ENCODE measurements around the gene FNBP1.
"Not testable (repeated sequence)": the region's sequence is repeated elsewhere in the genome, so short reads cannot be mapped to it uniquely, and the experiment has no call there.

Gene FNBP1

GRCh38 chr9:129910628-129911567, 132.1 kb downstream of the FNBP1 start:
- DNase-seq: no peak

- no peak for DNase-seq
These were observed 133.1 kb downstream of the FNBP1 start for GRCh38 chr9:129909851-129910250.

- DNase-seq: no peak
These were observed 134.1 kb downstream of the FNBP1 start for GRCh38 chr9:129908906-129909305.

- no peak for DNase-seq
These were observed 135.8 kb downstream of the FNBP1 start for GRCh38 chr9:129907201-129907600.

- DNase-seq: no peak
These were observed 136.7 kb downstream of the FNBP1 start for GRCh38 chr9:129906298-129906697.

- no peak for DNase-seq
These were observed 138.3 kb downstream of the FNBP1 start for GRCh38 chr9:129904734-129905133.

- DNase-seq: no peak
These were observed 140.3 kb downstream of the FNBP1 start for GRCh38 chr9:129902740-129903134.

GRCh38 chr9:129901993-129902739, 140.8 kb downstream of the FNBP1 start:
- no peak for DNase-seq

- no peak for DNase-seq
These were observed 142.5 kb downstream of the FNBP1 start for GRCh38 chr9:129900263-129901027.

GRCh38 chr9:129899620-129900019, 143.4 kb downstream of the FNBP1 start:
- DNase-seq: no peak

- DNase-seq: no peak
These were observed 144.8 kb downstream of the FNBP1 start for GRCh38 chr9:129898185-129898584.

- no peak for DNase-seq
These were observed 145.7 kb downstream of the FNBP1 start for GRCh38 chr9:129897263-129897662.

GRCh38 chr9:129895376-129896268, 147.4 kb downstream of the FNBP1 start:
- peak; percentile 25 for DNase-seq

- peak; percentile 39 for DNase-seq
These were observed 148.7 kb downstream of the FNBP1 start for GRCh38 chr9:129894120-129894823.

- DNase-seq: peak; percentile 30
These were observed 151.4 kb downstream of the FNBP1 start for GRCh38 chr9:129891569-129891968.

- DNase-seq: not testable (repeated sequence)
These were observed 152.2 kb downstream of the FNBP1 start for GRCh38 chr9:129890718-129891299.

GRCh38 chr9:129889941-129890717, 152.9 kb downstream of the FNBP1 start:
- DNase-seq: peak; percentile 90

- peak; percentile 44 for DNase-seq
These were observed 153.7 kb downstream of the FNBP1 start for GRCh38 chr9:129889122-129889940.
